Stomach (tissue), 4 donors: Measurements from ENCODE around the gene ITPR2.

Experiments used
- POLR2A ChIP-seq, 4 donors: fragments of 450-650 bp; IDR thresholded peaks; one replicate each; pipeline ENCODE4 v1.6.1; 2016; ENCODE audit warnings: antibody characterized with exemption in 4 of 4, control low read depth in 2 of 4, mild to moderate bottlenecking in 1 of 4, moderate library complexity in 1 of 4
- POLR2AphosphoS5 ChIP-seq, 3 donors: sonication (generic); formaldehyde crosslinking; IDR thresholded peaks; one replicate each; pipeline ENCODE4 v1.6.1; 2016; ENCODE audit warnings: antibody characterized with exemption in 3 of 3
- TF ChIP-seq, protein P1 (sequence below), 7 experiments: fragments of 450-650 bp in 4 of 7; fragments of 200-600 bp in 3 of 7; sonication (generic) in 3 of 7; IDR thresholded peaks; one replicate each; pipeline ENCODE4 v1.5.1; 2016 to 2019; ENCODE audit warnings: antibody characterized with exemption in 7 of 7, control low read depth in 2 of 7, mild to moderate bottlenecking in 1 of 7

DNA sequence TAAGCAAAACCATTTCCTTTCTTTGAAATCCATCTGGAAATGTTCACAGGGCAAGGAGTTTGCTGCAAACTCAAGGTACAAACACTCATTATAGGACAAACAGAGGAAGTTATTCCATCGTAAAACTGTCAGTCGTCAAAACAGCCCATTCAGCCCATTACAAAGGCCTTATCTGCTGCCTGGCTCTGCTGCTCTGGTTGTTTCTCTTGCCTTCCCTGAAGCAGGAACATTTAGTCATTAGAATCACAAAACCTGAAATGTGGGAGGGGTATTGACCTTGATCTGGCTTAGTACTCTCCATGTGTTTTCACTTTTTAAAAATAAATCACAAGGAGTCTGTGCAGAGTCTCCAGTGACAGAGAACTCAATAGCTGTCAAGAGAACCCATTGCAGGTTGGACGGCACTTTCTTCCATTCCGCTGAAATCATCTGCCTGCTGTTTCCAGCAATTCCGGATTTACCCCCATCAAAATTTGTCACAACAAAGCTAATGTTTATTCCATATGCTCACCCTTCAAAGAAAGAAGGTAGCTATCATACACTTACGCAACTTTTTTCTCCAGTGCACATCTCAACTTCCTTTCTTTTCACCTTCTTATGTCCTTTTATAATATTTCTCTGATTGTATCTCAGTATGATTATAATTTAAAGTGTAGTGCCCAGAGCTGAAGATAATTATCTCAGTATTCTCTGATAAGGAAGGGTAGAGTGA is 24.6 kb upstream of the ITPR2 start:
- TF ChIP-seq, protein P1, sequence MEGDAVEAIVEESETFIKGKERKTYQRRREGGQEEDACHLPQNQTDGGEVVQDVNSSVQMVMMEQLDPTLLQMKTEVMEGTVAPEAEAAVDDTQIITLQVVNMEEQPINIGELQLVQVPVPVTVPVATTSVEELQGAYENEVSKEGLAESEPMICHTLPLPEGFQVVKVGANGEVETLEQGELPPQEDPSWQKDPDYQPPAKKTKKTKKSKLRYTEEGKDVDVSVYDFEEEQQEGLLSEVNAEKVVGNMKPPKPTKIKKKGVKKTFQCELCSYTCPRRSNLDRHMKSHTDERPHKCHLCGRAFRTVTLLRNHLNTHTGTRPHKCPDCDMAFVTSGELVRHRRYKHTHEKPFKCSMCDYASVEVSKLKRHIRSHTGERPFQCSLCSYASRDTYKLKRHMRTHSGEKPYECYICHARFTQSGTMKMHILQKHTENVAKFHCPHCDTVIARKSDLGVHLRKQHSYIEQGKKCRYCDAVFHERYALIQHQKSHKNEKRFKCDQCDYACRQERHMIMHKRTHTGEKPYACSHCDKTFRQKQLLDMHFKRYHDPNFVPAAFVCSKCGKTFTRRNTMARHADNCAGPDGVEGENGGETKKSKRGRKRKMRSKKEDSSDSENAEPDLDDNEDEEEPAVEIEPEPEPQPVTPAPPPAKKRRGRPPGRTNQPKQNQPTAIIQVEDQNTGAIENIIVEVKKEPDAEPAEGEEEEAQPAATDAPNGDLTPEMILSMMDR (IDR thresholded peaks at IDR 0.05), result no peak
- TF ChIP-seq POLR2A (IDR thresholded peaks at IDR 0.05) (no peak), POLR2AphosphoS5 (IDR thresholded peaks at IDR 0.05) (no peak)
